SK-N-SH (cell line): ENCODE data around the gene RCE1. TPM values are rescaled to one million over a fixed set of nuclear protein-coding genes. Genes with fewer than 3 reads are reported as not detected.

Source experiments
- CTCF ChIA-PET: fragments of 300-600, 350-600 bp; formaldehyde crosslinking; extraction: SDS; loops from one replicate; lab custom pipeline; 2021; lab: Yijun Ruan, JAX
- POLR2A ChIA-PET: fragments of 350-600 bp; sonication (Branson Sonifier 250); formaldehyde crosslinking; extraction: SDS; loops from one replicate; lab custom pipeline; 2020; ENCODE audit warnings: antibody characterized with exemption, inconsistent platforms; lab: Yijun Ruan, JAX
- DNase-seq: peaks from one replicate; pipeline ENCODE4 v3.0.0; 2012
- H2AFZ ChIP-seq: fragments of 200-600 bp; sonication (generic); 2 replicates; pipeline ENCODE4 v1.8.1; 2016; ENCODE audit warnings: antibody characterized with exemption, mild to moderate bottlenecking, low read depth
- H3F3A ChIP-seq: fragments of 200-600 bp; sonication (generic); replicated peaks from 2 replicates; pipeline ENCODE3; 2016; ENCODE audit warnings: antibody characterized with exemption, mild to moderate bottlenecking; ENCODE audit not compliant: insufficient read depth
- H3K27ac ChIP-seq, 2 experiments: fragments of 200-500 bp in 1 of 2; fragments of 200-600 bp in 1 of 2; sonication (Bioruptor generic) in 1 of 2; sonication (generic), shearing (Covaris generic) in 1 of 2; 2 replicates each; pipeline versions ENCODE4 v1.5.1 to v1.6.1; 2014 to 2016; ENCODE audit warnings: low read depth in 2 of 2, inconsistent platforms in 1 of 2, low read length in 1 of 2, mild to moderate bottlenecking in 1 of 2, mixed read lengths in 1 of 2
- H3K27me3 ChIP-seq: fragments of 200-600 bp; sonication (generic), shearing (Covaris generic); 2 replicates; pipeline ENCODE4 v1.6.1; 2016; ENCODE audit warnings: mixed run types; ENCODE audit not compliant: insufficient read depth
- H3K36me3 ChIP-seq, 2 experiments: fragments of 200-500 bp in 1 of 2; fragments of 200-600 bp in 1 of 2; sonication (Bioruptor generic) in 1 of 2; sonication (generic) in 1 of 2; replicated peaks in 1 of 2; 2 replicates each; pipeline versions ENCODE3 to v1.5.1; 2014 to 2016; ENCODE audit warnings: low read length in 1 of 2, mild to moderate bottlenecking in 1 of 2; ENCODE audit not compliant: insufficient read depth in 2 of 2, control insufficient read depth in 1 of 2
- H3K4me1 ChIP-seq, 2 experiments: fragments of 200-500 bp in 1 of 2; fragments of 200-600 bp in 1 of 2; sonication (Bioruptor generic) in 1 of 2; sonication (generic), shearing (Covaris generic) in 1 of 2; 2 replicates each; pipeline versions ENCODE4 v1.5.1 to v1.6.1; 2014 to 2016; ENCODE audit warnings: low read depth in 1 of 2, low read length in 1 of 2, mixed run types in 1 of 2; ENCODE audit not compliant: insufficient read depth in 2 of 2, control insufficient read depth in 1 of 2
- H3K4me2 ChIP-seq: fragments of 200-600 bp; sonication (generic), shearing (Covaris generic); 2 replicates; pipeline ENCODE4 v1.6.1; 2017; ENCODE audit warnings: mixed run types
- H3K4me3 ChIP-seq, 2 experiments: fragments of 200-500 bp in 1 of 2; fragments of 200-600 bp in 1 of 2; sonication (Bioruptor generic) in 1 of 2; sonication (generic), shearing (Covaris generic) in 1 of 2; 2 replicates each; pipeline versions ENCODE4 v1.5.1 to v1.8.1; 2014 to 2016; ENCODE audit warnings: low read depth in 2 of 2, inconsistent platforms in 1 of 2, low read length in 1 of 2, mild to moderate bottlenecking in 1 of 2, mixed read lengths in 1 of 2, moderate library complexity in 1 of 2
- H3K79me2 ChIP-seq: fragments of 200-600 bp; sonication (generic); 2 replicates; pipeline ENCODE4 v1.8.1; 2017; ENCODE audit warnings: mild to moderate bottlenecking; ENCODE audit not compliant: insufficient read depth
- H3K9ac ChIP-seq: fragments of 200-600 bp; sonication (generic); 2 replicates; pipeline ENCODE4 v1.6.1; 2017; ENCODE audit warnings: mixed run types
- H3K9me2 ChIP-seq: fragments of 200-600 bp; sonication (generic); 2 replicates; pipeline ENCODE4 v1.6.1; 2017; ENCODE audit warnings: mixed run types
- H3K9me3 ChIP-seq: fragments of 200-600 bp; sonication (generic); 2 replicates; pipeline ENCODE4 v1.6.1; 2017; ENCODE audit warnings: mixed run types, mild to moderate bottlenecking, moderate library complexity
- H4K20me1 ChIP-seq: fragments of 200-600 bp; sonication (generic); 2 replicates; pipeline ENCODE4 v1.6.1; 2017; ENCODE audit warnings: mild to moderate bottlenecking, mixed run types; ENCODE audit not compliant: insufficient read depth
- ELF1 ChIP-seq: IDR thresholded peaks from 2 replicates; pipeline ENCODE4 v1.4.0; 2012
- FOXJ3 ChIP-seq: sonication (generic); formaldehyde crosslinking; IDR thresholded peaks from 2 replicates; pipeline ENCODE4 v1.5.1; 2020; ENCODE audit warnings: mild to moderate bottlenecking, missing genetic modification reagents
- FOXM1 ChIP-seq: IDR thresholded peaks from 2 replicates; pipeline ENCODE4 v1.4.0; 2012; ENCODE audit warnings: low read depth, mild to moderate bottlenecking
- GABPA ChIP-seq: IDR thresholded peaks from 2 replicates; pipeline ENCODE4 v1.4.0; 2012; ENCODE audit warnings: low read depth, mild to moderate bottlenecking
- MXI1 ChIP-seq: IDR thresholded peaks from 2 replicates; pipeline ENCODE4 v1.6.1; 2012; ENCODE audit warnings: mild to moderate bottlenecking, low read depth, low read length, improper control_type of control experiment
- NFIC ChIP-seq: IDR thresholded peaks from 2 replicates; pipeline ENCODE4 v1.4.0; 2012; ENCODE audit warnings: borderline replicate concordance
- RCOR1 ChIP-seq: fragments of 150-350 bp; IDR thresholded peaks from 2 replicates; pipeline ENCODE4 v1.6.1; 2017; ENCODE audit warnings: antibody characterized with exemption, low read length
- SIN3A ChIP-seq: IDR thresholded peaks from 2 replicates; pipeline ENCODE4 v1.6.1; 2012; ENCODE audit warnings: low read depth, mild to moderate bottlenecking, low read length, moderate library complexity, borderline replicate concordance
- SMC3 ChIP-seq: IDR thresholded peaks from 2 replicates; pipeline ENCODE4 v1.6.1; 2012; ENCODE audit warnings: low read depth, low read length, improper control_type of control experiment
- TAF1 ChIP-seq: IDR thresholded peaks from 2 replicates; pipeline ENCODE4 v1.6.1; 2012; ENCODE audit warnings: low read depth, mild to moderate bottlenecking, low read length, moderate library complexity, borderline replicate concordance
- TCF12 ChIP-seq: IDR thresholded peaks from 2 replicates; pipeline ENCODE4 v1.4.0; 2012
- YY1 ChIP-seq: IDR thresholded peaks from 2 replicates; pipeline ENCODE4 v1.4.0; 2012; ENCODE audit warnings: low read depth, mild to moderate bottlenecking
- WGBS: methylation state at CpG from one replicate; pipeline ENCODE4 v1.1.6; 2017; ENCODE audit warnings: low lambda C conversion rate; 5-methylcytosine and 5-hydroxymethylcytosine counted together
- polyA plus RNA-seq, 3 experiments: library from polyadenylated mRNA; depleted of rRNA; stranded (reverse); fragments of >200 nt; gene quantifications; 2 replicates each; pipeline ENCODE4 v1.2.3, GENCODE V29; 2012
- TF ChIP-seq, protein P1 (sequence below): fragments of 200-600 bp; sonication (generic); IDR thresholded peaks from 2 replicates; pipeline ENCODE4 v1.6.1; 2017; ENCODE audit warnings: antibody characterized with exemption, mild to moderate bottlenecking, moderate library complexity
- TF ChIP-seq, protein P2 (sequence below): fragments of 150-350 bp; IDR thresholded peaks from 2 replicates; pipeline ENCODE4 v1.6.1; 2016; ENCODE audit warnings: mild to moderate bottlenecking, low read depth, low read length
- TF ChIP-seq, protein P3 (sequence below): IDR thresholded peaks from 2 replicates; pipeline ENCODE4 v1.6.1; 2012; ENCODE audit warnings: mild to moderate bottlenecking, low read depth, low read length, moderate library complexity
- TF ChIP-seq, protein P4 (sequence below): IDR thresholded peaks from 2 replicates; pipeline ENCODE4; 2012
- TF ChIP-seq, protein P5 (sequence below): IDR thresholded peaks from 2 replicates; pipeline ENCODE4 v1.4.0; 2012; ENCODE audit warnings: low read depth

The RCE1 gene
- polyA plus RNA-seq, 1 of the 3 experiments (the other 2 are of a cell fraction) = 25.0 TPM

DNA sequence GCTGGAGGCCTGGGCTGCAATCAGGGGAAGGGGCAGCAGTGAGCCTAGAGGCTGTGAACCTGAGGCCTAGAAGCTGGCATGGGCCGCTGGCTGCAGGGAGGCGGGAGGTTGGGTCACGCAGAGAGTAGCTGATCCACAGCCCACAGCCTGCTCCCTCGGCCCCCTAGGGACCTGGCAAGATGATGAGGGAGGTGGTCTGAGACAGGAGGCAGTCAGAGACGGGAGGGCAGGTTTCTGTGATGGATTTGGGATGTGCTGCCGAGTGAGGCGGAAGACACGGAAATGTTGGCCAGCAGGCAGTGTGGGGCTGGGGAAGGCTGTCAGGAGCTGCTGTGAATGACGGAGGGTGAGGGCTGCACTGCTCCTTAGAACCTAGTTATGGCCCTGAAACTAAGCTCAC, 36.3 kb downstream of the RCE1 start (continued):
- TF ChIP-seq GABPA = no peak
- TF ChIP-seq, all 33 proteins: peak for 0

DNA sequence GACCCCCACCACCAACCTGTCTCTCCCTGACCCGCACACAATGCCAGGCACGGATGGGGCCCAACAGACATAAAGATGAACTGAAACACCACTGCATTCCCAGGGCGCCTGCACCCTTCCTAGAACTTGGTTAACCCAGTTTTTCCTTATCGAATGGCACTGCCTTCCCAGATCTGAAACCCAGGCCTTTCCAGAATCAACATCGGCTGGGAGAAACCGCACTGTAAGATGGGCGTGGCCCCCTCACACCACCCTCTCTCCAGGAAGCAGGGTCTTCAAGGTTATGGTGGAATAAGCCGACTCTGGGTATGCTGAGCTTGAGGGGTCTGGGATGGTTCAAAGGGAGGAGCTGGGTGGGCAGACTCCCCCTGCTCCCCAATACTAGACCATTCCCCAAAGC, 36.8 kb downstream of the RCE1 start:
- no peaks in the 10 kb centered on the region for H3K9me2 ChIP-seq
- no peak overlapping the region for H3K27ac ChIP-seq
- H3K79me2 ChIP-seq = no peaks in the 10 kb centered on the region
- no peaks in the 10 kb centered on the region for H3K9me3 ChIP-seq
- ChIA-PET POLR2A (no interaction called here), CTCF (interaction anchor here (0.7 to 4.6 kb wide), 6 partner anchors 9 to 186 kb away, joined by 3 to 44 read pairs (median 4); partner anchors contain the start of gene C11orf86)
- H3K36me3 ChIP-seq = no peaks in the 10 kb centered on the region
- no peak overlapping the region for H2AFZ ChIP-seq
- no peak overlapping the region for H3K4me3 ChIP-seq
- TF ChIP-seq, protein P1, sequence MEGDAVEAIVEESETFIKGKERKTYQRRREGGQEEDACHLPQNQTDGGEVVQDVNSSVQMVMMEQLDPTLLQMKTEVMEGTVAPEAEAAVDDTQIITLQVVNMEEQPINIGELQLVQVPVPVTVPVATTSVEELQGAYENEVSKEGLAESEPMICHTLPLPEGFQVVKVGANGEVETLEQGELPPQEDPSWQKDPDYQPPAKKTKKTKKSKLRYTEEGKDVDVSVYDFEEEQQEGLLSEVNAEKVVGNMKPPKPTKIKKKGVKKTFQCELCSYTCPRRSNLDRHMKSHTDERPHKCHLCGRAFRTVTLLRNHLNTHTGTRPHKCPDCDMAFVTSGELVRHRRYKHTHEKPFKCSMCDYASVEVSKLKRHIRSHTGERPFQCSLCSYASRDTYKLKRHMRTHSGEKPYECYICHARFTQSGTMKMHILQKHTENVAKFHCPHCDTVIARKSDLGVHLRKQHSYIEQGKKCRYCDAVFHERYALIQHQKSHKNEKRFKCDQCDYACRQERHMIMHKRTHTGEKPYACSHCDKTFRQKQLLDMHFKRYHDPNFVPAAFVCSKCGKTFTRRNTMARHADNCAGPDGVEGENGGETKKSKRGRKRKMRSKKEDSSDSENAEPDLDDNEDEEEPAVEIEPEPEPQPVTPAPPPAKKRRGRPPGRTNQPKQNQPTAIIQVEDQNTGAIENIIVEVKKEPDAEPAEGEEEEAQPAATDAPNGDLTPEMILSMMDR = no peak
- TF ChIP-seq TCF12 = no peak
- no peak for TF ChIP-seq YY1
- TF ChIP-seq FOXJ3 (CRISPR knock-in tag) = no peak
- TF ChIP-seq, protein P2, sequence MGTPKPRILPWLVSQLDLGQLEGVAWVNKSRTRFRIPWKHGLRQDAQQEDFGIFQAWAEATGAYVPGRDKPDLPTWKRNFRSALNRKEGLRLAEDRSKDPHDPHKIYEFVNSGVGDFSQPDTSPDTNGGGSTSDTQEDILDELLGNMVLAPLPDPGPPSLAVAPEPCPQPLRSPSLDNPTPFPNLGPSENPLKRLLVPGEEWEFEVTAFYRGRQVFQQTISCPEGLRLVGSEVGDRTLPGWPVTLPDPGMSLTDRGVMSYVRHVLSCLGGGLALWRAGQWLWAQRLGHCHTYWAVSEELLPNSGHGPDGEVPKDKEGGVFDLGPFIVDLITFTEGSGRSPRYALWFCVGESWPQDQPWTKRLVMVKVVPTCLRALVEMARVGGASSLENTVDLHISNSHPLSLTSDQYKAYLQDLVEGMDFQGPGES = no peak
- TF ChIP-seq FOXM1 = no peak
- H3K4me2 ChIP-seq = no peak overlapping the region
- H3F3A ChIP-seq = no peaks in the 10 kb centered on the region
- no peak overlapping the region for H3K9ac ChIP-seq
- no peak for DNase-seq
- H3K4me1 ChIP-seq = peaks cover 4 to 47% of the 10 kb centered on the region in 2 experiments; a peak in 2 of 4 replicates
- H4K20me1 ChIP-seq = no peaks in the 10 kb centered on the region
- no peaks in the 10 kb centered on the region for H3K27me3 ChIP-seq
- 100% methylated on average over 6 of the region's 8 CpGs for WGBS

DNA sequence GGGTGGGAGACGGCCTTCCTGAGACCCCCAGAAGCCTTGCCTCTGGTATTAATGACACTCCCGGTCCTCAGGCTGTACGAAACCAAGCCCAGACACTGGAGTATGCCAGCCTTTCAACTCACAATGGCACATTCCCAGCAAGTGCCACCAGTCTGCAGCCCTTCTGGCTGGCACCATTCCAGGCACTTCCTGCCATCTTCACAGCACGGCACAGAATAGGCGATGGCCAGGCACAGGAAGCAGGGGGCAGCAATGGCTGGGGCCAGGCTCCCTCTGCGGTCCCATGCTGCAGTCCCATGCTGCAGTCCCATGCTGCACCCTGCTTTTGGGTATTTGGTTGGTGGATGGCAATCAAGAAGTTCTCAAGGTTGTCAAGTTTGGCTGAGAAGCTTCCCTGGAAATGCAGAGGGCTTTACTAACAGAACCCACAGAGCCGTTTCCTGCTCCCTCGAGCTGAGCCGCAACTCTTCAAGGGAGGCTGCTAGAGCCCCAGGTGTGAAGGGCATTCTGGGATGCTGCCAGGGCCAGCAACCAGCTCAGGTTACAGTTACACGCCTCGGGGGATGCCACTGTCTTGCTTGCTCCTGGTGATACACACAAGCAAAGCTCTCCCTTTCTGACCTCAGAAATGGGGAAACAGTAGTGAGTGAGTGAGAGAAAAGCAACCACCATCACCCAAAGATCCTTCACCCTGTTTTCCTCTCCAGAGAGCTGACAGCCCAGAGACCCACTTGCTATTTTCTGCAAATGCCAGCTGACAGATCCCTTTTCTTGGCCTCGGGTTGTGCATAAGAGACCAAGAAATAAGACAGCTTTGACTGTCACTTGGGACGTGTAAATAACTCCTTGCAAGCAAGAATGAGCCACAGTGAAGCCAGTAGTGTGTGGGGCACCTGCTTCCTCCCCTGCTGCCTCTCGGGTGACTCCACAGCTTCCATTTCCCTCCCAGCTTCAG, 37.5 kb downstream of the RCE1 start:
- no peaks in the 10 kb centered on the region for H3K27me3 ChIP-seq
- no peaks in the 10 kb centered on the region for H4K20me1 ChIP-seq
- 80% methylated on average over 5 of the region's 14 CpGs for WGBS
- H3K9me3 ChIP-seq = no peaks in the 10 kb centered on the region
- POLR2A ChIA-PET = interaction anchor here (0.8 kb wide), 1 partner anchor 37 kb away, joined by 3 read pairs; the partner anchor contains the start of gene RCE1
- no peak overlapping the region for H3K4me2 ChIP-seq
- CTCF ChIA-PET = interaction anchor here (0.7 to 4.6 kb wide), 11 partner anchors 9 to 202 kb away, joined by 3 to 44 read pairs (median 4); partner anchors contain the start of genes C11orf86 and RBM4B
- no peaks in the 10 kb centered on the region for H3K9me2 ChIP-seq
- H3K36me3 ChIP-seq = no peaks in the 10 kb centered on the region
- no peak overlapping the region for H2AFZ ChIP-seq
- no peak overlapping the region for H3K4me3 ChIP-seq
- no peaks in the 10 kb centered on the region for H3F3A ChIP-seq
- peak; percentile 54 for DNase-seq
- H3K27ac ChIP-seq = peak overlapping the region in 1 of 2 experiments; percentile 20; a peak in 1 of 4 replicates
- H3K79me2 ChIP-seq = no peaks in the 10 kb centered on the region
- H3K4me1 ChIP-seq = peaks cover 4 to 50% of the 10 kb centered on the region in 2 experiments; a peak in 2 of 4 replicates
- H3K9ac ChIP-seq = no peak overlapping the region
- TF ChIP-seq TAF1 (no peak), RCOR1 (no peak), NFIC (no peak), SMC3 (no peak), TCF12 (no peak), ELF1 (no peak), MXI1 (no peak), SIN3A (no peak)
- TF ChIP-seq, protein P3, sequence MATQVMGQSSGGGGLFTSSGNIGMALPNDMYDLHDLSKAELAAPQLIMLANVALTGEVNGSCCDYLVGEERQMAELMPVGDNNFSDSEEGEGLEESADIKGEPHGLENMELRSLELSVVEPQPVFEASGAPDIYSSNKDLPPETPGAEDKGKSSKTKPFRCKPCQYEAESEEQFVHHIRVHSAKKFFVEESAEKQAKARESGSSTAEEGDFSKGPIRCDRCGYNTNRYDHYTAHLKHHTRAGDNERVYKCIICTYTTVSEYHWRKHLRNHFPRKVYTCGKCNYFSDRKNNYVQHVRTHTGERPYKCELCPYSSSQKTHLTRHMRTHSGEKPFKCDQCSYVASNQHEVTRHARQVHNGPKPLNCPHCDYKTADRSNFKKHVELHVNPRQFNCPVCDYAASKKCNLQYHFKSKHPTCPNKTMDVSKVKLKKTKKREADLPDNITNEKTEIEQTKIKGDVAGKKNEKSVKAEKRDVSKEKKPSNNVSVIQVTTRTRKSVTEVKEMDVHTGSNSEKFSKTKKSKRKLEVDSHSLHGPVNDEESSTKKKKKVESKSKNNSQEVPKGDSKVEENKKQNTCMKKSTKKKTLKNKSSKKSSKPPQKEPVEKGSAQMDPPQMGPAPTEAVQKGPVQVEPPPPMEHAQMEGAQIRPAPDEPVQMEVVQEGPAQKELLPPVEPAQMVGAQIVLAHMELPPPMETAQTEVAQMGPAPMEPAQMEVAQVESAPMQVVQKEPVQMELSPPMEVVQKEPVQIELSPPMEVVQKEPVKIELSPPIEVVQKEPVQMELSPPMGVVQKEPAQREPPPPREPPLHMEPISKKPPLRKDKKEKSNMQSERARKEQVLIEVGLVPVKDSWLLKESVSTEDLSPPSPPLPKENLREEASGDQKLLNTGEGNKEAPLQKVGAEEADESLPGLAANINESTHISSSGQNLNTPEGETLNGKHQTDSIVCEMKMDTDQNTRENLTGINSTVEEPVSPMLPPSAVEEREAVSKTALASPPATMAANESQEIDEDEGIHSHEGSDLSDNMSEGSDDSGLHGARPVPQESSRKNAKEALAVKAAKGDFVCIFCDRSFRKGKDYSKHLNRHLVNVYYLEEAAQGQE = no peak
- TF ChIP-seq, protein P4, sequence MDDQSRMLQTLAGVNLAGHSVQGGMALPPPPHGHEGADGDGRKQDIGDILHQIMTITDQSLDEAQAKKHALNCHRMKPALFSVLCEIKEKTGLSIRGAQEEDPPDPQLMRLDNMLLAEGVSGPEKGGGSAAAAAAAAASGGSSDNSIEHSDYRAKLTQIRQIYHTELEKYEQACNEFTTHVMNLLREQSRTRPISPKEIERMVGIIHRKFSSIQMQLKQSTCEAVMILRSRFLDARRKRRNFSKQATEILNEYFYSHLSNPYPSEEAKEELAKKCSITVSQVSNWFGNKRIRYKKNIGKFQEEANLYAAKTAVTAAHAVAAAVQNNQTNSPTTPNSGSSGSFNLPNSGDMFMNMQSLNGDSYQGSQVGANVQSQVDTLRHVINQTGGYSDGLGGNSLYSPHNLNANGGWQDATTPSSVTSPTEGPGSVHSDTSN = no peak
- TF ChIP-seq, protein P5, sequence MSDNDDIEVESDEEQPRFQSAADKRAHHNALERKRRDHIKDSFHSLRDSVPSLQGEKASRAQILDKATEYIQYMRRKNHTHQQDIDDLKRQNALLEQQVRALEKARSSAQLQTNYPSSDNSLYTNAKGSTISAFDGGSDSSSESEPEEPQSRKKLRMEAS = no peak
